Stimulated activated CD8-positive, alpha-beta memory T cell treated with anti-CD3 and anti-CD28 coated beads, Interleukin-4, amount 100 ng/mL, for 48 hours (primary cell): ENCODE measurements around the gene INTS3.
"Not testable (repeated sequence)": the region's sequence is repeated elsewhere in the genome, so short reads cannot be mapped to it uniquely, and the experiment has no call there.

Experiments
- DNase-seq: peaks from one replicate; pipeline ENCODE4 v3.0.0-alpha.2; 2020

INTS3 gene

GRCh38 chr1:153763365-153764225 lies 35.7 kb downstream of the INTS3 start:
- DNase-seq = no peak

GRCh38 chr1:153764310-153764709 lies 36.5 kb downstream of the INTS3 start:
- no peak for DNase-seq

GRCh38 chr1:153766663-153767062 lies 38.8 kb downstream of the INTS3 start:
- not testable (repeated sequence) for DNase-seq

- DNase-seq = no peak
These were observed 39.7 kb downstream of the INTS3 start for GRCh38 chr1:153767519-153767918.

GRCh38 chr1:153768316-153769181 lies 40.7 kb downstream of the INTS3 start:
- DNase-seq = no peak

GRCh38 chr1:153769221-153769620 lies 41.4 kb downstream of the INTS3 start:
- DNase-seq = no peak

DNA sequence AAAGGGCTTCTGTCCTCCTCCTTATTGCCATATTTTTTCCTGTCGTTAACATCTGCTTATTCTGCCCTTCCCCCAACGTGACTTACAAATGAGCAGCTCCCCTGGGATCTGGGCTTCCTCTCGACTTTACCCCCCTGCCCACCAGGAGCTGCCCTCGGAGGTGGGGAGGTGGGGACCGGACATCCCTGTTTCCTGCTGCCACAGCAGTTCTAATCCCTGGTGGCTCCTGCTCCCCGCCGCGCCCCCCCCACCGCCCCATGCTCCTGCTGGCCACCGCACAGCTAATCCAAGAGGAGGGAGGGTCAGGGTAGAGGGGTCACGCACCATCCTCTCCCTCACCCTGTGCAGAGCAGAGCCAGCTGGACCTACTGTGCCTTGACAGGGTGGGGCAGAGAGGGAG lies 42.9 kb downstream of the INTS3 start:
- DNase-seq = no peak

- no peak for DNase-seq
These were observed 43.4 kb downstream of the INTS3 start for GRCh38 chr1:153771261-153771660.

- DNase-seq = peak; percentile 51
These were observed 44.2 kb downstream of the INTS3 start for GRCh38 chr1:153771841-153772593.

- no peak for DNase-seq
These were observed 45.5 kb downstream of the INTS3 start for GRCh38 chr1:153773096-153773921.

DNA sequence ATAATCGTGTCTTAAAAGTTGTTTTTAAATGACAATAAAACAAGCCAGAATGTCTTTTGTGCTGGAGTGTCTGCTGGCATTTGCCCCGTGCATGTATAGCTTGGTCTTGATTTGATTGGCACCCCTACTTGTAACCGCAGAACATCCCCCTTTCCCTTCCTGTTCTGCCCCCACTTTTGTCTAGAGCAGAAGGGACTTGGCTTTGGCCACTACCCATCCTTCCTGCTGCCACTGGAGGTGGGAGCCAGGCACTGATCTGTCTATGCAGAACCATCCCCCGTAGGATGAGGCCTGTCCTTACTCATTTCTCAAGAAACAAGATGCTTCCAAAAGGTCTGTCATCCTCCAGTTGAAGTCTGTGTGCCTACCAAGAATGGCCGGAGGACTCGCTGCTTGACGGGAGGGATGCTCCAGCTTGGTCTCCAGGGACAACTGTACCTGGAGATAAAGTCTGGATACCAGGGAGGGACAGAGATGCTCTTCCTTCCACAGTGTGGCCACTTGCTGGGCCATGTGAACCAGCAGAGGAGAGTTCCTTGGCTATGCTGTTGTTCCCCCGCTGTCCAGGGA lies 46.3 kb downstream of the INTS3 start:
- DNase-seq = no peak

DNA sequence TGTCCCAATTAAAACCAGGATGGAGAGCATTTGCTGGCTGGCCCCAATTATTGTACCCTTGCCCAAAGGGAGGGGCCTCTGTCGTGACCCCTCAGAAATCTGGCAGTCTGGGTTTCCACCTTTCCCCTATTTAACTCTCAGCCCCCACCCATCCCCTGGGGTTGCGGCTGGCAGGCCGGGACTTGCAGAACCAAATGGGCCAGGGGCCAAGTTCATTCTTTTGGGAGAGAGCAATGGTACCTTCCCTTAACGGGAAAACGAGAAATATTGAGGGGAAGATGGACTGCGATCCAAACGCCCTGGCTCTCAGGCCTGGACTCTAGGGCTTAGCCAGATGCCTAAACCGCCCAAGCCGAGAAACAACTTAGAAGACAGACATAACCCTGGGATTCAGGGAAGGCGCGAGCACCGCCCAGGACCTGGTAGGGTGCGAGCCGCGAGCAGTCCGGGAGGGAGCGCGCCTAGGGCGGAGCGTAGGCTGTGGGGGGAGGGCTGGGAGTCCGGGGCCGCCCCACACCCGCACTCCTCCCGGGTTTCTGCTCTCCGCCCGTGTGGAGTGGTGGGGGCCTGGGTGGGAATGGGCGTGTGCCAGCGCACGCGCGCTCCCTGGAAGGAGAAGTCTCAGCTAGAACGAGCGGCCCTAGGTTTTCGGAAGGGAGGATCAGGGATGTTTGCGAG lies 47.1 kb downstream of the INTS3 start, which contains the start of gene SLC27A3:
SLC27A3 (plus strand) TSS at position 628 of the 678 bp plus-strand sequence. CDS start 91 bp downstream, outside the sequence.
- peak; percentile 45 for DNase-seq

DNA sequence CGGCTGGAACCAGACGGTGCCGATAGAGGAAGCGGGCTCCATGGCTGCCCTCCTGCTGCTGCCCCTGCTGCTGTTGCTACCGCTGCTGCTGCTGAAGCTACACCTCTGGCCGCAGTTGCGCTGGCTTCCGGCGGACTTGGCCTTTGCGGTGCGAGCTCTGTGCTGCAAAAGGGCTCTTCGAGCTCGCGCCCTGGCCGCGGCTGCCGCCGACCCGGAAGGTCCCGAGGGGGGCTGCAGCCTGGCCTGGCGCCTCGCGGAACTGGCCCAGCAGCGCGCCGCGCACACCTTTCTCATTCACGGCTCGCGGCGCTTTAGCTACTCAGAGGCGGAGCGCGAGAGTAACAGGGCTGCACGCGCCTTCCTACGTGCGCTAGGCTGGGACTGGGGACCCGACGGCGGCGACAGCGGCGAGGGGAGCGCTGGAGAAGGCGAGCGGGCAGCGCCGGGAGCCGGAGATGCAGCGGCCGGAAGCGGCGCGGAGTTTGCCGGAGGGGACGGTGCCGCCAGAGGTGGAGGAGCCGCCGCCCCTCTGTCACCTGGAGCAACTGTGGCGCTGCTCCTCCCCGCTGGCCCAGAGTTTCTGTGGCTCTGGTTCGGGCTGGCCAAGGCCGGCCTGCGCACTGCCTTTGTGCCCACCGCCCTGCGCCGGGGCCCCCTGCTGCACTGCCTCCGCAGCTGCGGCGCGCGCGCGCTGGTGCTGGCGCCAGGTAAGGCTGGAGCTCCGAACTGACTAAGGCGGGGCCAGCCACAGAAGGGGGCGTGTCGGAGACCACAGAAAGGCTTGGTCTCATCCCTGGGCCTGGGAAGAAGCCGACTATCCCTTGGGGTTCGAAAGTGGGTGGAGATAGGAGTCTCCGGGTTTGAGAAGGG lies 47.8 kb downstream of the INTS3 start:
- DNase-seq = peak; percentile 76

DNA sequence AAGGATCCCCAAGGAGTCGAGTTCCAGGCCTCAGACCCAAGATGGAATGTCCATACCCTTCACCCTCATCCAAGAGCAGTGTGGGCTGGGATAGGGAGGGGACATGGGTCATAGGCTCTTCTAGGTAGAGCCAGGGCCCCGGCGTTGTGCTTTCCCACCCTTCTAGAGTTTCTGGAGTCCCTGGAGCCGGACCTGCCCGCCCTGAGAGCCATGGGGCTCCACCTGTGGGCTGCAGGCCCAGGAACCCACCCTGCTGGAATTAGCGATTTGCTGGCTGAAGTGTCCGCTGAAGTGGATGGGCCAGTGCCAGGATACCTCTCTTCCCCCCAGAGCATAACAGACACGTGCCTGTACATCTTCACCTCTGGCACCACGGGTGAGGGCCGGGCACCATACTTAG lies 48.5 kb downstream of the INTS3 start:
- DNase-seq = no peak

DNA sequence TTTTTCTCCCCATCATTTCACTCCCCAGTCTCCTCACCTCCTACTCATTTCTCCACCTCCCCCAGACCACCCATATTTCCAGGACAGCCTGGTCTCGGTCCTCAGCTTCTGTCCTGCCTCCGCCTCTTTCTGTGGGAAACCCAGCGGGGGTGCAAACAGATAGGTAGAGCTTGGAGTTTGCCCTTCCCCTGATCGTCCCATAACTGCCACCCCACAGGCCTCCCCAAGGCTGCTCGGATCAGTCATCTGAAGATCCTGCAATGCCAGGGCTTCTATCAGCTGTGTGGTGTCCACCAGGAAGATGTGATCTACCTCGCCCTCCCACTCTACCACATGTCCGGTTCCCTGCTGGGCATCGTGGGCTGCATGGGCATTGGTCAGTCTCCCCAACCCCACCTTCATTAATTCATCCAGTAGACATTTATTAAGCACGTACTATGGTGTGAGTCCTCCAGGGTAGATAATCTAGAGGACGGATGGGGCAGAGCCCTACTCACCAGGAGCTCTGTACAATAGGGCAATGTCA lies 49.1 kb downstream of the INTS3 start:
- DNase-seq = no peak

DNA sequence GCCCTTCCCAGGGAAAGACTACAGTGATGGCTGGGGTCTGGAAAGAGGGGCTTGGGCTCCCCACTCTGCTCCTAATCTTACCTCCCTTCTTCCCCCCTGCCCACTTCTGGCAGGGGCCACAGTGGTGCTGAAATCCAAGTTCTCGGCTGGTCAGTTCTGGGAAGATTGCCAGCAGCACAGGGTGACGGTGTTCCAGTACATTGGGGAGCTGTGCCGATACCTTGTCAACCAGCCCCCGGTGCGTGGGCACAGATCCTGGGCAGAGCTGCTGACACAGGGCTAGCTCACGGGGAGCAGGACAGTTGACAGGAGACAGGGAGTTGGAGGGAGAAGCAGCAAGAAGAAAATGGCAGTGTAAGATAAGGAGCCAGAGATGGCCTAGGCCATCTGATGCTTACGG lies 49.8 kb downstream of the INTS3 start:
- no peak for DNase-seq

DNA sequence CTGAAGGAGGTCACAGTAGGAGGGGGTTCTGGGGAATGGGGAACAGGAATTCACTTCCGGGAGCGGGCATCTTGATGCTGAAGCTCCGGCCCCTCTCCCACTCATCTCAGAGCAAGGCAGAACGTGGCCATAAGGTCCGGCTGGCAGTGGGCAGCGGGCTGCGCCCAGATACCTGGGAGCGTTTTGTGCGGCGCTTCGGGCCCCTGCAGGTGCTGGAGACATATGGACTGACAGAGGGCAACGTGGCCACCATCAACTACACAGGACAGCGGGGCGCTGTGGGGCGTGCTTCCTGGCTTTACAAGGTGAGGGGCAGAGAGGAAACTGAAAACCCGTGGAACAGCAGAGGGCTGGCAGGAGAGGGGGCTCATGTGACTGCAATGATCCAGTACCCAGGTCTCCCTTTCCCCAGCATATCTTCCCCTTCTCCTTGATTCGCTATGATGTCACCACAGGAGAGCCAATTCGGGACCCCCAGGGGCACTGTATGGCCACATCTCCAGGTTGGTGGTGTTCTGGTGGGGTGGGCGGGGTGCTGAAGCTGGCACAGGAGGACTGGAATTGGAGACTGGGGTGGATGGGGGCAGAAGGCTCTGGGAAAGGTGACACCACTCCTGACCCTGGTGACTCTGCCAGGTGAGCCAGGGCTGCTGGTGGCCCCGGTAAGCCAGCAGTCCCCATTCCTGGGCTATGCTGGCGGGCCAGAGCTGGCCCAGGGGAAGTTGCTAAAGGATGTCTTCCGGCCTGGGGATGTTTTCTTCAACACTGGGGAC lies 50.4 kb downstream of the INTS3 start:
- no peak for DNase-seq

DNA sequence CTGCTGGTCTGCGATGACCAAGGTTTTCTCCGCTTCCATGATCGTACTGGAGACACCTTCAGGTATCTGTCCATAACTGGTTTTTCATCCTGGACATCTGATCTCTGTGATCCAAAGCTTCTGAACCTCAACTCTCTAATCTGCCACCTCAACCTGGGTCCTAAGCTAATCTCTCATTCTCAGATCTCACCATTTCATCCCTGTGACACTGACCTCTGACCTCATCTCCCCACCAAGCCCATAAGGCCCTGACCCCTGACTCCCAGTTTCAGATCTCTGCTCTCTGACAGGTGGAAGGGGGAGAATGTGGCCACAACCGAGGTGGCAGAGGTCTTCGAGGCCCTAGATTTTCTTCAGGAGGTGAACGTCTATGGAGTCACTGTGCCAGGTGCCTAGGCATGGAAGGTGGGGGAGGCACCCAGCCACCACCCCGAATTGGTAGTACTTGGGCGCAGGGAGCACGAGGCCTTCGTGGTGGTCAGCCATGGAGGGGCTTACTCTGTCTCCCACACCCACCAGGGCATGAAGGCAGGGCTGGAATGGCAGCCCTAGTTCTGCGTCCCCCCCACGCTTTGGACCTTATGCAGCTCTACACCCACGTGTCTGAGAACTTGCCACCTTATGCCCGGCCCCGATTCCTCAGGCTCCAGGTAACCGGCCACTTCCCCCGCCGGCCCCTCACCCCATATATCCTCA lies 51.1 kb downstream of the INTS3 start:
- no peak for DNase-seq
